ENCODE measurements around the gene ACRV1.

GRCh38 chr11:125625630-125626287 is 54.9 kb downstream of the ACRV1 start:
- TF ChIP-seq CTCF (IDR thresholded peaks at IDR 0.05; ENCODE audit: low read length), result no peak
- TF ChIP-seq EZH2 (optimal IDR thresholded peaks at IDR 0.05; ENCODE audit: low read depth, low read length), result no peak

Measured in MM.1S (cell line).